H1 (cell line): Measurements from ENCODE around the gene PI4KA.

Source experiments
- EP300 ChIP-seq, 2 experiments: IDR thresholded peaks; 1 replicate in 1 of 2; 2 replicates in 1 of 2; pipeline ENCODE4 v1.6.1; 2011 to 2012; ENCODE audit warnings: low read depth in 2 of 2, low read length in 2 of 2, mild to moderate bottlenecking in 2 of 2, borderline replicate concordance in 1 of 2, inconsistent platforms in 1 of 2, moderate library complexity in 1 of 2
- JUN ChIP-seq: IDR thresholded peaks from 2 replicates; pipeline ENCODE4 v1.6.1; 2011; ENCODE audit warnings: low read depth, mild to moderate bottlenecking, improper control_type of control experiment, low read length
- RFX5 ChIP-seq: IDR thresholded peaks from 2 replicates; pipeline ENCODE4 v1.6.1; 2011; ENCODE audit warnings: low read depth, low read length, improper control_type of control experiment, borderline replicate concordance
- SIN3A ChIP-seq, 2 experiments: IDR thresholded peaks in 1 of 2; conservative IDR thresholded peaks in 1 of 2; 2 replicates each; pipeline ENCODE4 v1.6.1; 2011 to 2012; ENCODE audit warnings: low read length in 2 of 2, improper control_type of control experiment in 1 of 2, low read depth in 1 of 2, mild to moderate bottlenecking in 1 of 2
- TCF12 ChIP-seq: IDR thresholded peaks from 2 replicates; pipeline ENCODE4 v1.6.1; 2011; ENCODE audit warnings: low read depth, mild to moderate bottlenecking, low read length
- TF ChIP-seq, protein P1 (sequence below), 3 experiments: IDR thresholded peaks; 1 replicate in 2 of 3; 2 replicates in 1 of 3; pipeline versions ENCODE4 v1.5.1 to v1.6.1; 2011; ENCODE audit warnings: low read length in 3 of 3, mild to moderate bottlenecking in 3 of 3, inconsistent platforms in 2 of 3, low read depth in 1 of 3, moderate library complexity in 1 of 3; ENCODE audit not compliant: insufficient read depth in 1 of 3; ENCODE audit errors: control extremely low read depth in 1 of 3

DNA sequence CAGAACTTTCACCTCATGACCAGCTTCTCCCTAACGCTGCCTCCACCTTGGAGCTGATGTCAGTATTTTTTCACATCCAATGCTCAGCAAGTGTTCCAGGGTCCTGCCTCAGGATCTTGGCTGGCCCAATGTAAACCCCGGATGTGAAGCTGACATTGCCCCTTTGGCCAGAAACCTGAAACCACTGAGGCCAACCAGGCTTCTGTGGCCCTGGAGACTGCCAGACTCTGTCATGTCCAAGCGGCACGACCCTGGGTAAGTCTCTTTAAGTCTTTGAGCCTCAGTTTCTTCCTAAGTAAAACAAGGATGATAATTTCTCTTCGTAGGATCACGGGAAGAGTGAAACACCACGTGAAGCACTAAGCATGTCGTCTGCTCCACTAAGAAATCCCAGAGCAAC is 61.9 kb downstream of the PI4KA start:
- TF ChIP-seq, protein P1, sequence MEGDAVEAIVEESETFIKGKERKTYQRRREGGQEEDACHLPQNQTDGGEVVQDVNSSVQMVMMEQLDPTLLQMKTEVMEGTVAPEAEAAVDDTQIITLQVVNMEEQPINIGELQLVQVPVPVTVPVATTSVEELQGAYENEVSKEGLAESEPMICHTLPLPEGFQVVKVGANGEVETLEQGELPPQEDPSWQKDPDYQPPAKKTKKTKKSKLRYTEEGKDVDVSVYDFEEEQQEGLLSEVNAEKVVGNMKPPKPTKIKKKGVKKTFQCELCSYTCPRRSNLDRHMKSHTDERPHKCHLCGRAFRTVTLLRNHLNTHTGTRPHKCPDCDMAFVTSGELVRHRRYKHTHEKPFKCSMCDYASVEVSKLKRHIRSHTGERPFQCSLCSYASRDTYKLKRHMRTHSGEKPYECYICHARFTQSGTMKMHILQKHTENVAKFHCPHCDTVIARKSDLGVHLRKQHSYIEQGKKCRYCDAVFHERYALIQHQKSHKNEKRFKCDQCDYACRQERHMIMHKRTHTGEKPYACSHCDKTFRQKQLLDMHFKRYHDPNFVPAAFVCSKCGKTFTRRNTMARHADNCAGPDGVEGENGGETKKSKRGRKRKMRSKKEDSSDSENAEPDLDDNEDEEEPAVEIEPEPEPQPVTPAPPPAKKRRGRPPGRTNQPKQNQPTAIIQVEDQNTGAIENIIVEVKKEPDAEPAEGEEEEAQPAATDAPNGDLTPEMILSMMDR (IDR thresholded peaks at IDR 0.05; ENCODE audit: control extremely low read depth in 1 of 3, insufficient read depth in 1 of 3, low read depth in 1 of 3, low read length in 3 of 3), result no peak
- TF ChIP-seq JUN, result no peak
- TF ChIP-seq SIN3A (conservative IDR thresholded peaks at IDR 0.05 in 1 of 2, IDR thresholded peaks at IDR 0.05 in 1 of 2; ENCODE audit: low read depth in 1 of 2, low read length in 2 of 2), result no peak
- TF ChIP-seq TCF12, result no peak
- TF ChIP-seq EP300 (IDR thresholded peaks at IDR 0.05; ENCODE audit: borderline replicate concordance in 1 of 2, low read depth in 2 of 2, low read length in 2 of 2), result no peak
- TF ChIP-seq RFX5, result no peak
